Panc1 (cell line): ENCODE data around the gene AGAP1. TPM values are rescaled to one million over a fixed set of nuclear protein-coding genes. Genes with fewer than 3 reads are reported as not detected.

Source experiments
- ATAC-seq: fragments of 200-7000 bp; cut with Tn5 transposase; 2 replicates; pipeline ENCODE4 v1.9.1; 2020; ENCODE audit warnings: mild to moderate bottlenecking, moderate library complexity
- BruUV-seq: library from RNA; stranded (reverse); fragments of 400-500 nt; replicated peaks from 2 replicates; lab custom pipeline; 2021; lab: Mats Ljungman, UMichigan
- CTCF ChIA-PET: fragments of 300-600 bp; sonication (Branson Sonifier 250); formaldehyde crosslinking; loops from one replicate; lab custom pipeline; 2022; ENCODE audit warnings: antibody characterized with exemption; lab: Charles Lee
- POLR2A ChIA-PET: fragments of 300-600 bp; sonication (Branson Sonifier 250); formaldehyde crosslinking; loops from one replicate; lab custom pipeline; 2022; ENCODE audit warnings: antibody characterized with exemption; lab: Charles Lee
- DNase-seq: peaks from one replicate; pipeline ENCODE4 v3.0.0-alpha.2; 2010; ENCODE audit warnings: low read depth, low spot score
- H3K27ac ChIP-seq: 2 replicates; pipeline ENCODE4 v1.5.1; 2011; ENCODE audit warnings: mild to moderate bottlenecking, low read length, inconsistent platforms
- H3K27me3 ChIP-seq: fragments of 200-500 bp; sonication (Bioruptor generic); 2 replicates; pipeline ENCODE4 v1.6.0; 2014; ENCODE audit warnings: low read length, inconsistent platforms; ENCODE audit not compliant: control insufficient read depth, insufficient read depth
- H3K36me3 ChIP-seq: fragments of 200-500 bp; sonication (Bioruptor generic); 2 replicates; pipeline ENCODE4 v1.5.1; 2014; ENCODE audit warnings: inconsistent platforms, mild to moderate bottlenecking, low read length, moderate library complexity; ENCODE audit not compliant: control insufficient read depth, insufficient read depth
- H3K4me1 ChIP-seq: 2 replicates; pipeline ENCODE4 v1.5.1; 2011; ENCODE audit warnings: inconsistent platforms, mild to moderate bottlenecking, low read length, moderate library complexity; ENCODE audit not compliant: control insufficient read depth, insufficient read depth
- H3K4me3 ChIP-seq, 2 experiments: 2 replicates each; pipeline ENCODE4 v1.5.1; 2011 to 2012; ENCODE audit warnings: low read depth in 2 of 2, low read length in 2 of 2, mild to moderate bottlenecking in 2 of 2, inconsistent platforms in 1 of 2, moderate library complexity in 1 of 2
- H3K9me3 ChIP-seq: fragments of 200-500 bp; sonication (Bioruptor generic); 2 replicates; pipeline ENCODE4 v1.5.1; 2014; ENCODE audit warnings: low read depth, mild to moderate bottlenecking, inconsistent platforms, low read length, moderate library complexity; ENCODE audit not compliant: control insufficient read depth, insufficient read depth
- CTCF ChIP-seq: fragments of 450-650 bp; IDR thresholded peaks from 2 replicates; pipeline ENCODE4 v1.5.1; 2017; ENCODE audit warnings: mild to moderate bottlenecking
- POLR2AphosphoS5 ChIP-seq: IDR thresholded peaks from 2 replicates; pipeline ENCODE4 v1.6.1; 2012; ENCODE audit warnings: mild to moderate bottlenecking, low read depth, low read length, moderate library complexity
- REST ChIP-seq, 2 experiments: IDR thresholded peaks; 2 replicates each; pipeline ENCODE4 v1.6.1; 2011 to 2012; ENCODE audit warnings: low read depth in 2 of 2, control low read depth in 1 of 2, low read length in 1 of 2, mild to moderate bottlenecking in 1 of 2, moderate library complexity in 1 of 2; ENCODE audit not compliant: insufficient read depth in 1 of 2
- SIN3A ChIP-seq: IDR thresholded peaks from 2 replicates; pipeline ENCODE4 v1.6.1; 2012; ENCODE audit warnings: low read depth, mild to moderate bottlenecking, low read length, moderate library complexity, borderline replicate concordance; ENCODE audit not compliant: insufficient read depth
- TCF7L2 ChIP-seq: IDR thresholded peaks from 2 replicates; pipeline ENCODE4 v1.6.1; 2011; ENCODE audit warnings: mild to moderate bottlenecking, low read depth, low read length, inconsistent platforms
- in situ Hi-C: cut with HindIII; loops from 2 replicates; pipeline ENCODE4 v1.10.0; 2016; ENCODE audit warnings: low sequenced_read_pairs, low pct_unique_long_range_greater_than_20kb
- intact Hi-C: fragments of 100-400 bp; cut with micrococcal nuclease; formaldehyde crosslinking; loops from one replicate; pipeline ENCODE4 v1.10.0; 2022; ENCODE audit not compliant: unreplicated experiment
- total RNA-seq: library from RNA; stranded (reverse); gene quantifications from one replicate; pipeline ENCODE4 v1.2.1, GENCODE V29; 2021; ENCODE audit not compliant: unreplicated experiment

The AGAP1 gene
- total RNA-seq, 1 experiment from 2014 or later = 38.9 TPM

GRCh38 chr2:235961711-235962110, 467.9 kb downstream of the AGAP1 start:
- POLR2A ChIA-PET = no interaction called here
- Histone ChIP-seq H3K36me3 (no peaks in the 10 kb centered on the region), H3K27ac (no peak overlapping the region), H3K27me3 (no peaks in the 10 kb centered on the region), H3K4me3 (no peak overlapping the region), H3K9me3 (no peaks in the 10 kb centered on the region), H3K4me1 (no peaks in the 10 kb centered on the region)
- in situ Hi-C loops (no loop called here), intact Hi-C loops (no loop called here)
- ATAC-seq (no peak), DNase-seq (no peak)
- CTCF ChIA-PET = no interaction called here
- TF ChIP-seq SIN3A (no peak), TCF7L2 (no peak)
- BruUV-seq = no TSS peak

- in situ Hi-C loops (no loop called here), intact Hi-C loops (no loop called here)
- Histone ChIP-seq H3K4me3 (no peak overlapping the region), H3K4me1 (no peaks in the 10 kb centered on the region), H3K27me3 (no peaks in the 10 kb centered on the region), H3K9me3 (no peaks in the 10 kb centered on the region), H3K36me3 (no peaks in the 10 kb centered on the region), H3K27ac (no peak overlapping the region)
- no peak for TF ChIP-seq POLR2AphosphoS5
- no peak for TF ChIP-seq SIN3A
- TF ChIP-seq REST (IDR thresholded peaks at IDR 0.05; ENCODE audit: insufficient read depth in 1 of 2, low read depth in 2 of 2, low read length in 1 of 2) = no peak
- no peak for TF ChIP-seq TCF7L2
- TF ChIP-seq CTCF = no peak
- DNase-seq (no peak), ATAC-seq (no peak)
- POLR2A ChIA-PET = no interaction called here
- CTCF ChIA-PET = no interaction called here
- no TSS peak for BruUV-seq
These were observed 470.2 kb downstream of the AGAP1 start for GRCh38 chr2:235963853-235964577.

- no peaks in the 10 kb centered on the region for H3K9me3 ChIP-seq
- ChIA-PET CTCF (no interaction called here), POLR2A (no interaction called here)
- TF ChIP-seq SIN3A = no peak
- no peak for TF ChIP-seq TCF7L2
- TF ChIP-seq REST (IDR thresholded peaks at IDR 0.05; ENCODE audit: insufficient read depth in 1 of 2, low read depth in 2 of 2, low read length in 1 of 2) = no peak
- no peak for TF ChIP-seq CTCF
- TF ChIP-seq POLR2AphosphoS5 = no peak
- H3K4me1 ChIP-seq = no peaks in the 10 kb centered on the region
- no peak overlapping the region for H3K4me3 ChIP-seq
- no TSS peak for BruUV-seq
- ATAC-seq (no peak), DNase-seq (no peak)
- H3K36me3 ChIP-seq = no peaks in the 10 kb centered on the region
- no peaks in the 10 kb centered on the region for H3K27me3 ChIP-seq
- in situ Hi-C loops (no loop called here), intact Hi-C loops (no loop called here)
- no peak overlapping the region for H3K27ac ChIP-seq
These were observed 471.0 kb downstream of the AGAP1 start for GRCh38 chr2:235964787-235965390.
